OCI-LY7 (cell line): Measurements from ENCODE around the gene TSPAN13.

Experiments used
- EZH2phosphoT487 ChIP-seq: fragments of 200-600 bp; sonication (generic); IDR thresholded peaks from 2 replicates; pipeline ENCODE4 v1.6.1; 2018; ENCODE audit warnings: low read depth, borderline replicate concordance, mild to moderate bottlenecking, mixed run types, antibody characterized with exemption, low read length, moderate library complexity, mixed read lengths
- TF ChIP-seq, protein P1 (sequence below): fragments of 200-600 bp; sonication (generic); conservative IDR thresholded peaks from 2 replicates; pipeline ENCODE4 v1.5.1; 2014; ENCODE audit warnings: mild to moderate bottlenecking, antibody characterized with exemption, low read length, moderate library complexity, mixed read lengths

DNA sequence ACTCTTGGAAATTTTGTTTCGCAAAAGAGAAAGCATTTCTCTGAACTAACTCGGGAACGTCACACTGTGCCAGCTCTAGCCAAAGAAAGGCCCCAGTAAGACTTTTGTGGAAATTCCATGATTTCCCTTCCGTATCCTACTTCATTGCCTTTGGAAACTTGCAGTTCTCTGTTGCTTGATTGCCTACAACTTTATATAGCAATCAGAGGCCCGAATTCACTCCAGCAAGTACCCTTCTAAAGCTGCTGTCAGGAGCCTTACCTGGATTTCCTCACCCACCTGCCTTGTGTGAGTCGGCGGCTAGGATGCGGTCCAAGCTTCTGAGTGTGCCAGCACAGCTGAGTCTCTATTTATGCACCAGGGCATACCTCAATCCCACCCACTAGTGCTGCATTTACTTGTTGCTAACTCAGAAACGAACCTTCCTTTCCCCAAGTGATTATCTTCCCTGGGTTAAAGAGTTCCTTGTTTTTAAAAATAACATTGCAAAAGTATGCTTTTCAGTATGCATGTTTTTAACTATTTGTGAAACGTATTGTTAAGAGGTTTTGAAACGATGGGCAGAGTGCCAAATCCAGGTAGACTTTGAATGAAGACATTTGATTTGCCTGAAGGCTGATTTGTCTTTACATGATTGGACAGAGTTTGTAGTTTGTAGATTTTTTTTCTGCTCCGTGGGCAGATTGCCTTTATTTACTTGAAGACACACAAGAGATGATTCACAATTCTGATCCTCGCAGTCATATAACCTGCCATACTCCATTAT is 51.3 kb downstream of the TSPAN13 start, which contains the start of gene AGR2:
- TF ChIP-seq, protein P1, sequence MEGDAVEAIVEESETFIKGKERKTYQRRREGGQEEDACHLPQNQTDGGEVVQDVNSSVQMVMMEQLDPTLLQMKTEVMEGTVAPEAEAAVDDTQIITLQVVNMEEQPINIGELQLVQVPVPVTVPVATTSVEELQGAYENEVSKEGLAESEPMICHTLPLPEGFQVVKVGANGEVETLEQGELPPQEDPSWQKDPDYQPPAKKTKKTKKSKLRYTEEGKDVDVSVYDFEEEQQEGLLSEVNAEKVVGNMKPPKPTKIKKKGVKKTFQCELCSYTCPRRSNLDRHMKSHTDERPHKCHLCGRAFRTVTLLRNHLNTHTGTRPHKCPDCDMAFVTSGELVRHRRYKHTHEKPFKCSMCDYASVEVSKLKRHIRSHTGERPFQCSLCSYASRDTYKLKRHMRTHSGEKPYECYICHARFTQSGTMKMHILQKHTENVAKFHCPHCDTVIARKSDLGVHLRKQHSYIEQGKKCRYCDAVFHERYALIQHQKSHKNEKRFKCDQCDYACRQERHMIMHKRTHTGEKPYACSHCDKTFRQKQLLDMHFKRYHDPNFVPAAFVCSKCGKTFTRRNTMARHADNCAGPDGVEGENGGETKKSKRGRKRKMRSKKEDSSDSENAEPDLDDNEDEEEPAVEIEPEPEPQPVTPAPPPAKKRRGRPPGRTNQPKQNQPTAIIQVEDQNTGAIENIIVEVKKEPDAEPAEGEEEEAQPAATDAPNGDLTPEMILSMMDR: no peak
- no peak for TF ChIP-seq EZH2phosphoT487
